GM18505 (cell line): Measurements from ENCODE around the gene LTC4S.
A peak's percentile ranks its signal among the peaks of the same experiment; 100 is the strongest.
"Not testable (repeated sequence)": the region's sequence is repeated elsewhere in the genome, so short reads cannot be mapped to it uniquely, and the experiment has no call there.

Experiments
- ATAC-seq: cut with Tn5 transposase; IDR thresholded peaks from one replicate; pipeline ENCODE4 v1.9.1; 2021; ENCODE audit not compliant: unreplicated experiment
- POLR2A ChIP-seq: IDR thresholded peaks from 4 replicates; pipeline ENCODE4 v1.6.1; 2011; ENCODE audit warnings: borderline replicate concordance; ENCODE audit not compliant: insufficient read depth, insufficient read length; ENCODE audit errors: extremely low read depth

The LTC4S gene

GRCh38 chr5:179793468-179794139, at the start of gene LTC4S:
LTC4S (plus strand) TSS chr5:179793986; CDS start chr5:179794081, 95 bp downstream.
- peak; percentile 14 for TF ChIP-seq POLR2A
- no peak for ATAC-seq

- ATAC-seq, result not testable (repeated sequence)
Observed at GRCh38 chr5:179744106-179744505, 49.7 kb upstream of the LTC4S start.

GRCh38 chr5:179746872-179747271, 46.9 kb upstream of the LTC4S start:
- no peak for ATAC-seq
- no peak for TF ChIP-seq POLR2A

GRCh38 chr5:179747811-179748210, 46.0 kb upstream of the LTC4S start:
- TF ChIP-seq POLR2A, result no peak

GRCh38 chr5:179749857-179750508, 43.8 kb upstream of the LTC4S start:
- ATAC-seq, result no peak
- TF ChIP-seq POLR2A, result no peak

More at GRCh38 chr5:179747811-179748210, 46.0 kb upstream of the LTC4S start:
- ATAC-seq, result no peak

- no peak for TF ChIP-seq POLR2A
- ATAC-seq, result no peak
Observed at GRCh38 chr5:179753971-179754370, 39.8 kb upstream of the LTC4S start.

GRCh38 chr5:179755022-179755421, 38.8 kb upstream of the LTC4S start:
- ATAC-seq, result no peak
- no peak for TF ChIP-seq POLR2A

GRCh38 chr5:179758955-179759354, 34.8 kb upstream of the LTC4S start:
- no peak for TF ChIP-seq POLR2A
- no peak for ATAC-seq

GRCh38 chr5:179759581-179760551, 33.9 kb upstream of the LTC4S start:
- peak; percentile 35 for TF ChIP-seq POLR2A
- ATAC-seq, result peak; percentile 55

- TF ChIP-seq POLR2A, result no peak
- no peak for ATAC-seq
Observed at GRCh38 chr5:179762079-179762780, 31.6 kb upstream of the LTC4S start.

GRCh38 chr5:179762781-179763176, 31.0 kb upstream of the LTC4S start:
- TF ChIP-seq POLR2A, result no peak
- ATAC-seq, result no peak

- no peak for ATAC-seq
- no peak for TF ChIP-seq POLR2A
Observed at GRCh38 chr5:179763215-179763945, 30.4 kb upstream of the LTC4S start.
